GM23338 (cell line): Measurements from ENCODE around the gene ATXN2. TPM values are rescaled to one million over a fixed set of nuclear protein-coding genes. Genes with fewer than 3 reads are reported as not detected.

Experiments
- ATAC-seq: fragments of 200-7000 bp; cut with Tn5 transposase; 3 replicates; pipeline ENCODE4 v1.9.1; 2020
- DNase-seq: peaks from one replicate; pipeline ENCODE4 v3.0.0-alpha.2; 2015; ENCODE audit warnings: low spot score
- H2AFZ ChIP-seq: fragments of 200-600 bp; sonication (generic); 2 replicates; pipeline ENCODE4 v1.8.0; 2016; ENCODE audit warnings: antibody characterized with exemption, mild to moderate bottlenecking, moderate library complexity
- H3F3A ChIP-seq: fragments of 200-600 bp; sonication (generic); replicated peaks from 2 replicates; pipeline ENCODE4 v1.8.0; 2017; ENCODE audit warnings: antibody characterized with exemption, mixed run types, low read depth
- H3K27ac ChIP-seq: fragments of 200-600 bp; sonication (generic); 2 replicates; pipeline ENCODE4 v1.6.1; 2016; ENCODE audit warnings: low read depth
- H3K27me3 ChIP-seq: fragments of 200-600 bp; sonication (generic); 2 replicates; pipeline ENCODE4 v1.8.0; 2016; ENCODE audit warnings: mild to moderate bottlenecking, mixed run types, moderate library complexity; ENCODE audit not compliant: insufficient read depth
- H3K36me3 ChIP-seq: fragments of 200-600 bp; sonication (generic); 2 replicates; pipeline ENCODE4 v1.8.0; 2016; ENCODE audit warnings: mild to moderate bottlenecking; ENCODE audit not compliant: insufficient read depth
- H3K4me1 ChIP-seq: fragments of 200-600 bp; sonication (generic); 2 replicates; pipeline ENCODE4 v1.8.0; 2016; ENCODE audit warnings: mild to moderate bottlenecking, moderate library complexity; ENCODE audit not compliant: insufficient read depth
- H3K4me2 ChIP-seq: fragments of 200-600 bp; sonication (generic); 2 replicates; pipeline ENCODE4 v1.7.1; 2017; ENCODE audit warnings: mixed run types
- H3K4me3 ChIP-seq: fragments of 200-600 bp; sonication (generic); 2 replicates; pipeline ENCODE4 v1.6.1; 2016; ENCODE audit warnings: mixed run types
- H3K79me2 ChIP-seq: fragments of 200-600 bp; sonication (generic); replicated peaks from 2 replicates; pipeline ENCODE4 v1.8.0; 2017; ENCODE audit warnings: mild to moderate bottlenecking; ENCODE audit not compliant: insufficient read depth
- H3K9me2 ChIP-seq: fragments of 200-600 bp; sonication (generic); 2 replicates; pipeline ENCODE4 v1.8.0; 2017; ENCODE audit not compliant: insufficient read depth
- H4K20me1 ChIP-seq: fragments of 200-600 bp; sonication (generic); replicated peaks from 2 replicates; pipeline ENCODE4 v1.8.0; 2017; ENCODE audit warnings: mild to moderate bottlenecking; ENCODE audit not compliant: insufficient read depth
- H3K27ac Mint-ChIP-seq: 2 replicates; pipeline ENCODE4 v1.8.0; 2020; ENCODE audit warnings: inconsistent platforms, mild to moderate bottlenecking, moderate library complexity, mixed read lengths
- H3K27me3 Mint-ChIP-seq: 3 replicates; pipeline ENCODE4 v1.8.0; 2022; ENCODE audit warnings: low read depth, mild to moderate bottlenecking, moderate library complexity, mixed read lengths, inconsistent platforms; ENCODE audit not compliant: insufficient read depth, poor library complexity
- H3K36me3 Mint-ChIP-seq: 3 replicates; pipeline ENCODE4 v1.8.0; 2021; ENCODE audit warnings: low read depth, mild to moderate bottlenecking, inconsistent platforms, moderate library complexity, mixed read lengths
- H3K4me1 Mint-ChIP-seq: 3 replicates; pipeline ENCODE4 v1.8.0; 2020; ENCODE audit warnings: mild to moderate bottlenecking, inconsistent platforms, mixed read lengths
- H3K4me3 Mint-ChIP-seq: 3 replicates; pipeline ENCODE4 v1.8.0; 2021; ENCODE audit warnings: moderate library complexity, mild to moderate bottlenecking, inconsistent platforms, mixed read lengths
- H3K9me3 Mint-ChIP-seq: 3 replicates; pipeline ENCODE4 v1.8.0; 2020; ENCODE audit warnings: moderate library complexity, mild to moderate bottlenecking, inconsistent platforms, mixed read lengths
- CTCF ChIP-seq, 2 experiments: fragments of 200-600 bp in 1 of 2; sonication (generic) in 1 of 2; conservative IDR thresholded peaks; 2 replicates each; pipeline versions ENCODE4 v1.5.1 to v1.6.1; 2016 to 2017; ENCODE audit warnings: antibody characterized with exemption in 2 of 2, low read depth in 2 of 2, mild to moderate bottlenecking in 2 of 2, moderate library complexity in 1 of 2
- ETS1 ChIP-seq: IDR thresholded peaks from 2 replicates; pipeline ENCODE4 v1.6.1; 2016; ENCODE audit warnings: antibody characterized with exemption
- EZH2 ChIP-seq: fragments of 200-600 bp; sonication (generic); IDR thresholded peaks from one replicate; pipeline ENCODE4 v1.8.0; 2017; ENCODE audit warnings: antibody characterized with exemption, mild to moderate bottlenecking, low read depth; ENCODE audit not compliant: unreplicated experiment
- EZH2phosphoT487 ChIP-seq: fragments of 200-600 bp; sonication (generic); IDR thresholded peaks from one replicate; pipeline ENCODE4 v1.8.1; 2018; ENCODE audit warnings: antibody characterized with exemption; ENCODE audit not compliant: unreplicated experiment
- JUNB ChIP-seq: IDR thresholded peaks from one replicate; pipeline ENCODE4 v1.6.1; 2016; ENCODE audit warnings: antibody characterized with exemption; ENCODE audit not compliant: unreplicated experiment
- NANOG ChIP-seq: IDR thresholded peaks from 2 replicates; pipeline ENCODE4 v1.6.1; 2016; ENCODE audit warnings: antibody characterized with exemption, borderline replicate concordance
- POLR2AphosphoS5 ChIP-seq: IDR thresholded peaks from 2 replicates; pipeline ENCODE4 v1.6.1; 2016; ENCODE audit warnings: antibody characterized with exemption, low read depth
- REST ChIP-seq: IDR thresholded peaks from one replicate; pipeline ENCODE4 v1.6.1; 2018; ENCODE audit warnings: antibody characterized with exemption; ENCODE audit not compliant: unreplicated experiment
- STAT1 ChIP-seq: IDR thresholded peaks from one replicate; pipeline ENCODE4 v1.6.1; 2016; ENCODE audit warnings: antibody characterized with exemption; ENCODE audit not compliant: unreplicated experiment
- ZNF114 ChIP-seq: fragments of 250-450 bp; sonication (Bioruptor Pico); IDR thresholded peaks from 2 replicates; pipeline ENCODE4 v1.5.0; 2020; ENCODE audit warnings: mild to moderate bottlenecking, moderate library complexity
- polyA plus RNA-seq: library from polyadenylated mRNA; unstranded; fragments of >200 nt; fragmentation: Nextera tagmentation; extraction: Ambion mirVana; gene quantifications from 2 replicates; pipeline ENCODE4 v1.2.1, GENCODE V29; 2016
- total RNA-seq: library from RNA; depleted of rRNA; stranded (reverse); fragments of >200 nt; shearing (Covaris generic); gene quantifications from 2 replicates; pipeline ENCODE4 v1.2.3, GENCODE V29; 2014

ATXN2 gene
- total and polyA plus RNA-seq, 2 experiments from 2014 or later, result 44.8 to 59.5 TPM

GRCh38 chr12:111578276-111578970 lies 20.7 kb downstream of the ATXN2 start:
- Histone ChIP-seq H3K4me3 (no peak overlapping the region), H3F3A (no peaks in the 10 kb centered on the region), H3K27ac (no peak overlapping the region), H4K20me1 (peaks cover 45% of the 10 kb centered on the region), H3K4me1 (peaks cover 14% of the 10 kb centered on the region), H3K79me2 (peaks cover 97% of the 10 kb centered on the region), H3K4me2 (no peak overlapping the region), H3K9me2 (no peaks in the 10 kb centered on the region), H3K36me3 (no peaks in the 10 kb centered on the region), H2AFZ (no peak overlapping the region), H3K27me3 (no peaks in the 10 kb centered on the region)
- no peak for DNase-seq
- H3K27me3 Mint-ChIP-seq, result peaks cover 2% of the 10 kb centered on the region
- H3K9me3 Mint-ChIP-seq, result no peaks in the 10 kb centered on the region
- H3K4me1 Mint-ChIP-seq, result peaks cover 16% of the 10 kb centered on the region
- no peak for ATAC-seq
- H3K36me3 Mint-ChIP-seq, result peaks cover 4% of the 10 kb centered on the region; the same call in 2 of the 3 replicates
- no peak overlapping the region for H3K4me3 Mint-ChIP-seq
- no peak for TF ChIP-seq EZH2phosphoT487
- no peak for TF ChIP-seq EZH2
- H3K27ac Mint-ChIP-seq, result no peak overlapping the region

- H3K27me3 Mint-ChIP-seq, result no peaks in the 10 kb centered on the region
- peaks cover 52% of the 10 kb centered on the region for H4K20me1 ChIP-seq
- DNase-seq, result no peak
- no peak for TF ChIP-seq JUNB
- TF ChIP-seq CTCF (conservative IDR thresholded peaks at IDR 0.05; ENCODE audit: low read depth in 2 of 2), result no peak
- no peak for TF ChIP-seq ZNF114 (CRISPR knock-in tag)
- TF ChIP-seq EZH2, result no peak
- no peak for TF ChIP-seq NANOG
- no peak for TF ChIP-seq ETS1
- no peak for TF ChIP-seq EZH2phosphoT487
- no peak for TF ChIP-seq POLR2AphosphoS5
- TF ChIP-seq REST, result no peak
- no peak for TF ChIP-seq STAT1
Measured at GRCh38 chr12:111574797-111575443, 24.2 kb downstream of the ATXN2 start.

More at GRCh38 chr12:111574797-111575443, 24.2 kb downstream of the ATXN2 start:
- Histone ChIP-seq H3K36me3 (no peaks in the 10 kb centered on the region), H2AFZ (no peak overlapping the region), H3F3A (no peaks in the 10 kb centered on the region), H3K4me1 (peaks cover 14% of the 10 kb centered on the region), H3K79me2 (peaks cover 99% of the 10 kb centered on the region), H3K4me2 (0 out of 2 replicates have a peak overlapping the region, but pooled peaks have one; percentile 55), H3K27me3 (no peaks in the 10 kb centered on the region), H3K4me3 (no peak overlapping the region), H3K9me2 (no peaks in the 10 kb centered on the region), H3K27ac (peak overlapping the region; percentile 75; the same call in 1 of the 2 replicates)
- peak overlapping the region; percentile 71 for H3K27ac Mint-ChIP-seq
- no peaks in the 10 kb centered on the region for H3K9me3 Mint-ChIP-seq
- peaks cover 19% of the 10 kb centered on the region for H3K4me1 Mint-ChIP-seq
- ATAC-seq, result peak; percentile 20
- peaks cover 4% of the 10 kb centered on the region; the same call in 2 of the 3 replicates for H3K36me3 Mint-ChIP-seq
- no peak overlapping the region for H3K4me3 Mint-ChIP-seq
